ENCODE results near the gene HOXC9.

- no peak for TF ChIP-seq CTCF (IDR thresholded peaks at IDR 0.05; ENCODE audit: insufficient read depth, low read length)
- no peak for TF ChIP-seq POLR2AphosphoS5 (IDR thresholded peaks at IDR 0.05; ENCODE audit: low read depth)
These were observed 28.8 kb upstream of the HOXC9 start for GRCh38 chr12:53971129-53971528.
